Measurements from ENCODE around the gene INTS13. TPM values are rescaled to one million over a fixed set of nuclear protein-coding genes. Genes with fewer than 3 reads are reported as not detected.
"Not testable (repeated sequence)": the region's sequence is repeated elsewhere in the genome, so short reads cannot be mapped to it uniquely, and the experiment has no call there.

The INTS13 gene
- total RNA-seq, 1 experiment from 2014 or later: 56.4 TPM

DNA sequence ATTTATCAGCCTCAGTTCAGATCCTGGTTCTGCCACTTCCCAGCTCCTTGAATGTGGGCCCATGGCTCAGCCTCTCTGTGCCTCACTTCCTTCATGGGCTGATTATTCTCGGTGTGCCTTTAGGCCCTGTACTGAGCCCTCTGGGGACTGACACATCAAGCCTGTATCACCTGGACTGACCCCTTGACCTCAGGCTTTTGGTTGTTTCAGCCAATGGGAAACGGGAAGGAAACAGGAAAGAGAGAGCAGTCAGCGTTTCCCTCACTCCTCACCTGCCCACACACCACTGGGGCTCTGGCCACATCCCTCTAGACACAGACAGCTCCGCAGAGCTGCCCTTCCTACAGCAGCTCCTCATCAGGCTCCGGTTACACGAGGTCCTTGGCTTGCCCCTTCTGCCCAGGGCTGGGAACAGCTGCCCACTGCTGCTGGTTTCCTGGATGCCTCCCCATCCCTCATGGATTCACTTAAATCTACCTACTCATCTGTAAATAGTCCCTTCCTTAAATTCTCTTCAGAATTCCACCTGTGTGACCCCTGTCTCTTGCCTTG is 67.8 kb downstream of the INTS13 start:
- DNase-seq (ENCODE audit: low read depth): no peak

DNA sequence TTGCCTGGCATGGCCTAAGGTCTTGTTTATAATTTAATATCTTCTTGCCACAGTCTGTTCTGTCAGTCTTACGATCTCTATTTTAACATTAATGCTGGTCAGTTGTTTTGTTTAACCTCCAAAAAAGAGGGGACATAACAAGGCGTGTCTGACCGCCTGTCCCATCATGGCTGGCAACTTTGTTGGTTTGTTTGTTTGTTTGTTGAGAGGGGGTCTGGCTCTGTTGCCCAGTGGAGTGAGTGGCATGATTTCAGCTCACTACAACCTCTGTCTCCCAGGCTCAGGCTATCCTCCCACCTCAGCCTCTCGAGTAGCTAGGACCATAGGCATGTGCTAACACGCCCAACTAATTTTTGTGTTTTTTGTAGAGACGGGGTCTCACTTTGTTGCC is 68.7 kb downstream of the INTS13 start:
- DNase-seq (ENCODE audit: low read depth): no peak

DNA sequence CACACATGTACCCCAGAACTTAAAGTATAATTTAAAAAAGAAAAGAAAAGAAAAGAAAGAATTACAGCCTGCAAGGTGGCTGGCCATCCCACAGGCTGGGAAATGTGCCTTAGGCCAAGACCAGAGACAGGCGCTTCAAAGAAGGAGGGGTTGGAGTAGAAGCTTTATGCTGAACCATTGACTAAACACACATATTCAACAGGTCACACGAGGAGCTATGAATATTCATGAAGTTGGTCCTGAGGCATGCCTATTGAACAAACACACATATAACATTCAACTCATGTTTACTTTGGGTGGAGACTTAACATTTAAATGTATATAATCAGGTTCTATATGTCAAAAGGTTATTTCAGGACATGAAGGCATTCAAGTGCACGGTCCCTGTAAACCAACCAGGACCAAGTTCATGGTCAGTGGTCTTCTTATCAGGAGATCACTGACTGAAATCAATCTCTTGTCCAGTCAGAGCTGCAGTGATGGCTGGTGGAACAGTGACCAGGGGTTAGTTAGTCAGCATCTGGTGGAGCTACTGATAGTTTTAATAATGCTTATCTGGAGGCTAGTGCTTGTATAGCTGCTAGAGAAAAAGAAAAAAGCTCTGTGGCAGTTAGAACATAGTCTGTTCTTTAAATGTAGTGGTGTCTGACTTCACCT is 69.2 kb downstream of the INTS13 start:
- no peak for DNase-seq (ENCODE audit: low read depth)

DNA sequence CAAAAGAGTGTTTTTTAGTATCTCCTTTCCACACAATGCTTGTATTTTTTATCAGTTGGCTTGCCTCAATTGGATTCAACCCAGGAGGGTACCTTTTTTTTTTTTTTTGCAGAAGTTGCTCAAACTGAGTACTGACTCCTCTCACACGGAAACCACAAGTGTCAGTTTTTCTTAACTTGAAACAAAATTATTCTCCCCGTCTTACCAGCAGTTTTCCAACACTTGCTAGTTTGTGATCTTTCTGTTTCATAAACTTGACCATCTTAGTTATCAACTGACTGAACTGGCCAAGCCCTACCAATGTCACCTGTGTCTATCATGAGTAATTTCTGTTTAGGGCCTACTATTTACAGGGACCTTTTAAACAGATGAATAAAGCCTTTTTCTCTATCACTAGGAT is 70.7 kb downstream of the INTS13 start:
- no peak for DNase-seq (ENCODE audit: low read depth)

DNA sequence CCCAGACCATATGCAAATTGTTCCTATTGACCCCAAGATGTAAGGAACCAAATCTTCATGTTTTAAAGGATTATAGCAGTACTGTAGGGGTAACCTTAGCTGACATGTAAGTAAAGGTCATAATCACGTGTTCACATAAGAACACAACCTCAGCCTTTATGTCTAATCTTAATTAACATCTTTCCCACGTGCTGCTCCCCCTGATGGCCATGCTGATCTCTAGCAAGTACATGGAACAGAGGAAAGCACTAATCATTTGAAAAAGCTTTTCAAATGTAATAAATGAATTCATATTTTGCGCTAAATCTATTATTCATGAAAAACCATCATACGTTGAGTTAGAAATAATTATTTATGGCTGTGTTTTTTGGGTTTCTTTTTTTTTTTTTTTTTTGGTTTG is 74.3 kb downstream of the INTS13 start:
- no peak for DNase-seq (ENCODE audit: low read depth)

DNA sequence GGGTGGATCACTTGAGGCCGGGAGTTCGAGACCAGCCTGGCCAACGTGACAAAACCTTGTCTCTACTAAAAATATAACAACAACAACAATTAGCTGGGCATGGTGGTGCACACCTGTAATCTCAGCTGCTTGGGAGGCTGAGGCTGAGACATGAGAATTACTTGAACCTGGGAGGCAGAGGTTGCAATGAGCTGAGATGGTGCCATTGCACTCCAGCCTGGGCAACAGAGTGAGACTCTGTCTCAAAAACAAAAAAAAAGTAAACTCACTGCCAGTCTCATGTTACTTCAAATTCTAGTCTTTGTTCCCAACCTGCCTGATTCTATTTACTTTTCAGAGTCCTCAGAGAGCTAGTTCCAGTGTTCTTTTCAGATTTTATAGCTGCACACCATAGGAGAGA is 75.0 kb downstream of the INTS13 start:
- DNase-seq (ENCODE audit: low read depth): not testable (repeated sequence)

DNA sequence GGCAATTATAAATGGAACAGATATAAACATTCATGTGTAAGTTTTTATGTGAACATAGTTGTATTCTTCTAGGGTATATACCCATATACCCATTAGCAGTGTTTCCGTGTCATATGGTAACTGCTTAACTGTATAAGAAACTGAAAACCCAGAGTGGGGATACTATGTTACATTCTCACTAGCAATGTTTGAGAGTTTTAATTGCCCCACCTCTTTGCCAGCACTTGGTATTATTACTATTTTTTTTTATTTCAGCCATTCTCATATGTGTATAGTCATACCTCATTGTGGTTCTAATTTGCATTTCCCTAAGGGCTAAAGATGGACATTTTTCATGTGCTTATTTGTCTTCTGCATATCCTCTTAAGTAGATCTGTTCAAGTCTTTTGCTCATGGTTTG is 76.1 kb downstream of the INTS13 start:
- DNase-seq (ENCODE audit: low read depth): no peak

DNA sequence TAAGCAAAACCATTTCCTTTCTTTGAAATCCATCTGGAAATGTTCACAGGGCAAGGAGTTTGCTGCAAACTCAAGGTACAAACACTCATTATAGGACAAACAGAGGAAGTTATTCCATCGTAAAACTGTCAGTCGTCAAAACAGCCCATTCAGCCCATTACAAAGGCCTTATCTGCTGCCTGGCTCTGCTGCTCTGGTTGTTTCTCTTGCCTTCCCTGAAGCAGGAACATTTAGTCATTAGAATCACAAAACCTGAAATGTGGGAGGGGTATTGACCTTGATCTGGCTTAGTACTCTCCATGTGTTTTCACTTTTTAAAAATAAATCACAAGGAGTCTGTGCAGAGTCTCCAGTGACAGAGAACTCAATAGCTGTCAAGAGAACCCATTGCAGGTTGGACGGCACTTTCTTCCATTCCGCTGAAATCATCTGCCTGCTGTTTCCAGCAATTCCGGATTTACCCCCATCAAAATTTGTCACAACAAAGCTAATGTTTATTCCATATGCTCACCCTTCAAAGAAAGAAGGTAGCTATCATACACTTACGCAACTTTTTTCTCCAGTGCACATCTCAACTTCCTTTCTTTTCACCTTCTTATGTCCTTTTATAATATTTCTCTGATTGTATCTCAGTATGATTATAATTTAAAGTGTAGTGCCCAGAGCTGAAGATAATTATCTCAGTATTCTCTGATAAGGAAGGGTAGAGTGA is 80.2 kb downstream of the INTS13 start:
- no peak for DNase-seq (ENCODE audit: low read depth)

DNA sequence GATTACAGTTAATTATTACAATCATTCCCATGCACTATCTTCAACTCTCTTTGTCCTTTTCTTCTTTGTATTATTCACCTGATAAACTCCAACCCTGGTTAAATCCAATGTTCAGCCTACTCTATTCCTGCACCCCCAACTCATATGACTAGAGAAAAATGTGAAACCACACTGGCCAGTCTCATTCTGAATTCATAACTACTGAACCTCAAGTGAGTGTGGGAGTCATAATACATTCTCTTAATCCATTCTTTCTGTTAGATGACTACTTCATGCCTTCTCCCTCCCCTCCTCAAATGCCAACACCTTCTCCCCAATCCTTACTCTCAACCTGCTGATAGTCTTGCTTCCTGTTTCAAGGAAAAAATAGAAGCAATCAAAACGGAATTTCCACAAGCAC is 82.4 kb downstream of the INTS13 start:
- no peak for DNase-seq (ENCODE audit: low read depth)

Other genes starting within 250 kb of the INTS13 start
- 3.3 and 6.9 TPM in 2 replicates for gene ITPR2, start 104.8 kb downstream of the INTS13 start, total RNA-seq (2014; rRNA removed)
- 50.0 and 53.4 TPM in 2 replicates for gene FGFR1OP2, start 489 bp upstream of the INTS13 start, total RNA-seq (2014; rRNA removed)
- gene TM7SF3, start 76.4 kb upstream of the INTS13 start, total RNA-seq (2014; rRNA removed): 60.0 and 63.7 TPM in 2 replicates
- 46.1 and 55.9 TPM in 2 replicates for gene MED21, start 84.6 kb upstream of the INTS13 start, total RNA-seq (2014; rRNA removed)
- gene C12orf71, start 144.6 kb upstream of the INTS13 start, total RNA-seq (2014; rRNA removed): not detected in 2 replicates